ENCODE data around the gene PPP1R14B. TPM values are rescaled to one million over a fixed set of nuclear protein-coding genes. Genes with fewer than 3 reads are reported as not detected.

PPP1R14B gene
- total RNA-seq, 4 donors from 2014 or later: 178 to 230 (median 203) TPM

DNA sequence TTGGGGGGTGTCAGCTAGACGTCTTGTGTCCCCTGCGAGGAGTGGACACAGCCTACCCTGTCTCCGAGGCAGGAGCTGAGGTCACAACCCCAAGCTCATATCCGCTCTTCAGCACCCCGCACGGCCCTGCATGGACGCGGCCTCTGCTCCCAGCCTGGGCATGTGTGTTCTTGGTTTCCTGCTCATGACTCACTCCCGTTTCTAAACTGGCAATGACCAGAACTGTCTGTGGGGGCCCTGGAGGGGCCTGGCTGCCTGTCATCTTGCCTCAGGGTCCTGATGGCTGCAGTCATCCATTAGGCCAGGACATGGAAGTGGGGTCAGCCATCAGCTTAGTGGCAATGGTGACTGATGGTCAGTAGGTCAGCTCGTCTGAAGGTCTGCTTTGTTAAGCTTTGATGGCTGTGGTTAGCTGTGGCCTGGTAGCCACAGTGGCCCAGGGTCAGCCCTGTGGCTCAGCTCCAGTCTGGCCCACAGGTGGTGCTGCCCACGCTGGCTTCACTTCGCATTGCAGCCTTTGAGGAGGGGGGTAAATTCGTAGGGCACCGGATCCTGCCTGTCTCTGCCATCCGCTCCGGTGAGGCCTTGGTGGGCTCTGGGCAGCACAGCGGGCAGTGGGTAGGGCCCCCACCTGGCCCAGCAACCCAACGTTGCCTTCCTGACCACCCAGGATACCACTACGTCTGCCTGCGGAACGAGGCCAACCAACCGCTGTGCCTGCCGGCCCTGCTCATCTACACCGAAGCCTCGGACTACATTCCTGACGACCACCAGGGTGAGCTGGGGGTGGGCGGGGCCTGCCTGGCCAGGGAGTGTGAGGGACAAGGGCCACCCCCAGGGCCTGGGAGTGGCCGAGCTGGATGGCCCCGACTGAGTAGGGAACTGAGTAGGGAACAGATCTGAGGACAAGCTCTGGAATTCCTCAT is 16.5 kb upstream of the PPP1R14B start:
- DNase-seq (ENCODE audit: low spot score in 2 of 2): no peak
- TF ChIP-seq POLR2A (IDR thresholded peaks at IDR 0.05): no peak
- TF ChIP-seq, protein P1, sequence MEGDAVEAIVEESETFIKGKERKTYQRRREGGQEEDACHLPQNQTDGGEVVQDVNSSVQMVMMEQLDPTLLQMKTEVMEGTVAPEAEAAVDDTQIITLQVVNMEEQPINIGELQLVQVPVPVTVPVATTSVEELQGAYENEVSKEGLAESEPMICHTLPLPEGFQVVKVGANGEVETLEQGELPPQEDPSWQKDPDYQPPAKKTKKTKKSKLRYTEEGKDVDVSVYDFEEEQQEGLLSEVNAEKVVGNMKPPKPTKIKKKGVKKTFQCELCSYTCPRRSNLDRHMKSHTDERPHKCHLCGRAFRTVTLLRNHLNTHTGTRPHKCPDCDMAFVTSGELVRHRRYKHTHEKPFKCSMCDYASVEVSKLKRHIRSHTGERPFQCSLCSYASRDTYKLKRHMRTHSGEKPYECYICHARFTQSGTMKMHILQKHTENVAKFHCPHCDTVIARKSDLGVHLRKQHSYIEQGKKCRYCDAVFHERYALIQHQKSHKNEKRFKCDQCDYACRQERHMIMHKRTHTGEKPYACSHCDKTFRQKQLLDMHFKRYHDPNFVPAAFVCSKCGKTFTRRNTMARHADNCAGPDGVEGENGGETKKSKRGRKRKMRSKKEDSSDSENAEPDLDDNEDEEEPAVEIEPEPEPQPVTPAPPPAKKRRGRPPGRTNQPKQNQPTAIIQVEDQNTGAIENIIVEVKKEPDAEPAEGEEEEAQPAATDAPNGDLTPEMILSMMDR (IDR thresholded peaks at IDR 0.05): no peak
- intact Hi-C loops (cut with DNase I; ENCODE audit: low total_unique reads): no loop called here
- H3K4me3 ChIP-seq (ENCODE audit: low read depth, poor library complexity, severe bottlenecking): no peak overlapping the region
- 77 to 84% methylated on average over 19 to 29 of the region's 29 CpGs for WGBS, 2 donors

DNA sequence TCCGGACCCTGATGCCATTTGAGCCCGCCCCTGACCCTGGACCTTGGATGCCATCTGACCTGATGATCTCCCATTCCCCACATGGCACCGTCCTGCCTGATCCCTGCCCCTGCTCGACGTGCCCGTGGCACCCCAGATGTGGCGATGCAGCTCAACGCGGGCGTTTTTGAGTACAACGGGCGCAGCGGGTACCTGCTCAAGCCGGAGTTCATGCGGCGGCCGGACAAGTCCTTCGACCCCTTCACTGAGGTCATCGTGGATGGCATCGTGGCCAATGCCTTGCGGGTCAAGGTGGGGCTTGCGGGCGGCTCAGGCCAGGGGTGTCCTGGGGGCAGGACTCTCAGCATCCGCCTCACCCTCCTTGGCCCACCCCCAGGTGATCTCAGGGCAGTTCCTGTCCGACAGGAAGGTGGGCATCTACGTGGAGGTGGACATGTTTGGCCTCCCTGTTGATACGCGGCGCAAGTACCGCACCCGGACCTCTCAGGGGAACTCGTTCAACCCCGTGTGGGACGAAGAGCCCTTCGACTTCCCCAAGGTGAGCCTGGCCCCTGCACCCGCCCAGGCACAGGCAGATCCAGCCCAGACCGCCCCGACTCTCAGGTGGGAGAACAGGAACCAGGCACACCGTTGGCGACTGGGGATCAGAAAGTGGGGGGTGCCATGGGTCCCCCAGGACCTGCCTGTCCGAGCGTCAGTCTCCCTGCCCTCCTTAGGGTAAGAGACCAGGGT is 15.7 kb upstream of the PPP1R14B start:
- intact Hi-C loops (cut with DNase I; ENCODE audit: low total_unique reads): no loop called here
- H3K4me3 ChIP-seq (ENCODE audit: low read depth, poor library complexity, severe bottlenecking): no peak overlapping the region
- TF ChIP-seq, protein P1 (IDR thresholded peaks at IDR 0.05): no peak
- TF ChIP-seq POLR2A (IDR thresholded peaks at IDR 0.05): no peak
- WGBS, 2 donors: 91 to 95% methylated on average over 34 to 42 of the region's 42 CpGs
- DNase-seq (ENCODE audit: low spot score in 2 of 2): no peak

DNA sequence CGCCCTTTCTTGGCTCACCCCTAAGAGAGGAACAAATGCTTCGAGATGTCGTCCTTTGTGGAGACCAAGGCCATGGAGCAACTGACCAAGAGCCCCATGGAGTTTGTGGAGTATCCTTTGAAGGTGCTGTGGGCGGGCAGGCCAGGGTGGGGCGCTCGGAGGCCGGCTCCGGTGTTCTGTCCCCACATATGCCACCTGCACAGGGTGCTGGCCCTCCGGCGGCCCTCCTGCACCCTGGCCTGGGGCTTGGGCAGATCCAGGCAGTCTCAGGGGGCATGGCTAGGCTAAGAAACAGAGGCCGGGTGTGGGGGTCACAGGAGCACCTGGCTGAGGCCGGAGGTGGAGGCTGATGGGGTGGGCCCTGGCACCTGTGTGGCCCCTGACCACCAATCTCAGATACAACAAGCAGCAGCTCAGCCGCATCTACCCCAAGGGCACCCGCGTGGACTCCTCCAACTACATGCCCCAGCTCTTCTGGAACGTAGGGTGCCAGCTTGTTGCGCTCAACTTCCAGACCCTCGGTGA is 14.9 kb upstream of the PPP1R14B start:
- intact Hi-C loops (cut with DNase I; ENCODE audit: low total_unique reads): no loop called here
- no peak overlapping the region for H3K4me3 ChIP-seq (ENCODE audit: low read depth, poor library complexity, severe bottlenecking)
- DNase-seq (ENCODE audit: low spot score in 2 of 2): no peak
- 93 to 94% methylated on average over 10 to 18 of the region's 18 CpGs for WGBS, 2 donors
- no peak for TF ChIP-seq POLR2A (IDR thresholded peaks at IDR 0.05)

DNA sequence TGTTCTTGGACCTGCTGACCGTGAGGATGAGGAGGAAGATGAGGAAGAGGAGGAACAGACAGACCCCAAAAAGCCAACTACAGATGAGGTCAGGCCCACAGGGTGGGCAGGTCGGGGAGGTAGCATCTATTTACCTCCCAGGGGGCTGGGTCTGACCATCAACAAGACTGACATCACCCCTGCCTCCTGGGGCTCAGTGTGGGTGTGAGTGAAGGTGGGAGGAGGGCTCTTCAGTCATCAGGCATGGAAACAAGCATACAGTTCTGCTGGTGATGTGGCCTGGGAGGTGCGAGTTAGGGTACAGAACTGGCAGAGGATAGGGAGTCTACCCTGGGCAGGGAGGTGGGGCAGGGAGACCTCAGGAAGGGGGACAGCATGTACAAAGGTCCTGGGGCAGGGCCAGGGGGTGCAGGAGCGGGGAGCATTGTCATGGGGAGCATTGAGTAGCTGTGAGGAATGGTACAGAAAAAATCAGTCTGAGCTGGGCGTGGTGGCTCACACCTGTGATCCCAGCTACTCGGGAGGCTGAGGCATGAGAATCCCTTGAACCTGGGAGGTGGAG is 13.5 kb upstream of the PPP1R14B start:
- no peak for DNase-seq (ENCODE audit: low spot score in 2 of 2)
- TF ChIP-seq POLR2A (IDR thresholded peaks at IDR 0.05): no peak
- TF ChIP-seq, protein P1 (IDR thresholded peaks at IDR 0.05): no peak
- H3K4me3 ChIP-seq (ENCODE audit: low read depth, poor library complexity, severe bottlenecking): no peak overlapping the region
- intact Hi-C loops (cut with DNase I; ENCODE audit: low total_unique reads): no loop called here
- WGBS, 2 donors: 94 to 95% methylated on average over 6 of the region's 6 CpGs

DNA sequence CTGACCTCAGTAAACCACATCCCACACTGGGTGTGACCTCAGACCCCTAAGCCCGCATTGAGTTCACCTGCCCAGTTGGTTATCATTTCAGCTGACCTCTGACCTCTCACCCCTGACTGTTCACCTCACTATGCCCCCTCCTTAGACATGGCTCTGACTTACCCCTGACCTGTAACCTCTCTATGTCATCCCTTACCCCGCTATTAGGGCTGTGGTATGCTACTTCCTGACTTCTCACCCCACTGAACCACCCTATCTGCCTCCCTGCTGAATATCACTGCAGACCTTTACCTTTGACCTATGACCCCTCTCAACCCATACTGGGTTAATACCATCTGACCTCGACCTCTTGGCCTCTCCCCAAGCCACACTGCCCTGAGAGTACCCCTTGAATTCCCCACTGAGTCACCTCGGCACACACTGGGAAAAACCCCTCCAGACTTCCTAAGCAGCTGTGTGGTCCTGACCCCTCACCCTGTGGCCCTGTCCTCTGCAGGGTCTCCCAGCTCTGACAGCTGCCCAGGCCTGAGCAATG is 12.9 kb upstream of the PPP1R14B start:
- intact Hi-C loops (cut with DNase I; ENCODE audit: low total_unique reads): no loop called here
- TF ChIP-seq POLR2A (IDR thresholded peaks at IDR 0.05): no peak
- TF ChIP-seq, protein P1 (IDR thresholded peaks at IDR 0.05): no peak
- WGBS, 2 donors: 78 to 82% methylated on average over 4 of the region's 4 CpGs
- H3K4me3 ChIP-seq (ENCODE audit: low read depth, poor library complexity, severe bottlenecking): no peak overlapping the region
- no peak for DNase-seq (ENCODE audit: low spot score in 2 of 2)

Measured in lower leg skin (tissue), 4 donors.